Frontal cortex (tissue), 4 donors: ENCODE data around the gene ZNF121. TPM values are rescaled to one million over a fixed set of nuclear protein-coding genes. Genes with fewer than 3 reads are reported as not detected.
"Not testable (repeated sequence)": the region's sequence is repeated elsewhere in the genome, so short reads cannot be mapped to it uniquely, and the experiment has no call there.

Experiments used
- DNase-seq, 2 donors: peaks; one replicate each; pipeline ENCODE4 v3.0.0; 2012; ENCODE audit warnings: low spot score in 2 of 2
- FAIRE-seq: peaks from 2 replicates; lab custom pipeline; 2012; peaks lifted over from hg19 to GRCh38; lab: Jason Lieb, UNC
- total RNA-seq: library from RNA; depleted of rRNA; stranded (reverse); fragments of >200 nt; gene quantifications from one replicate; pipeline ENCODE4 v1.2.3, GENCODE V29; 2014
- donor health status: control.
- donor health status: control.
- donor health status: control.

Gene ZNF121
- total RNA-seq, result 106 TPM

DNA sequence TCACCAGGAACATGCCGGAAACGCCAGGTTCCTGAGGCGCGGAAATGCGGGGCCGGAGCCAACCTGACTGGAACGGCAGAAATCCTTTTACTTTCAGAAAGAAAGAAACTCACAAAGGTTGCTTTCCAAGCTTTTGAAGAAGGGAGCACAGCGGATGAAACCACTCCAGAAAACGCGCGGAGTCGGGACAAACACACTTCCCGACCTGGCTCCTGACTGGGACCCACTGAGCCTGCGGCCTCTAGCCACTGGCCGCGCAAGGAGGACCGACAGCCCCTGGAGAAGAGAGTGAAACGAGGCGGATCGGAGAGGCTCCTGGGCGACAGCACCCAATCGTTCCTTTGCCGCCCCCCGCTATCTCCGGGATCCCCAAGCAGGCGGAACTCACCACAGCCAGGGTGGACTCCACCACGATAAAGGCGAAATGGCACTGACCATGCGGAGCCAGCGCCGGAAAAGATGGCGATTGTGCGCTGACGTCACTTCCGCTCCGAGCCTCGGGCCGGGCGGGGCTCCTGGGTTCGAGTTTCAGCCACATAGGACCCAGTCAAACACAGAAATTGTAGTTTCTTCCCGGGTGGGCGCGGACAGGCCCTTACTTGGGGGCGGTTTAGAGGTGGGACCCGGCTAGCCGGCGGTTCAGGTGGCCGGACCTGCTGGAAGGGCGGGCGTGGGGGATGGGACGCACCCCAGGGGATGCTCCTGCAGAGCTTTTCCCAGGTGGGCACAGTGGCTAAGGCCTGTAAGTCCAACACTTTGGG lies at the start of gene ZNF121:
Gene ZNF121 (minus strand): TSS at position 432 of the 761 bp plus-strand sequence. CDS start 16,407 bp downstream, outside the sequence.
- FAIRE-seq, result no peak
- DNase-seq, result peak; percentile 65 to 85

DNA sequence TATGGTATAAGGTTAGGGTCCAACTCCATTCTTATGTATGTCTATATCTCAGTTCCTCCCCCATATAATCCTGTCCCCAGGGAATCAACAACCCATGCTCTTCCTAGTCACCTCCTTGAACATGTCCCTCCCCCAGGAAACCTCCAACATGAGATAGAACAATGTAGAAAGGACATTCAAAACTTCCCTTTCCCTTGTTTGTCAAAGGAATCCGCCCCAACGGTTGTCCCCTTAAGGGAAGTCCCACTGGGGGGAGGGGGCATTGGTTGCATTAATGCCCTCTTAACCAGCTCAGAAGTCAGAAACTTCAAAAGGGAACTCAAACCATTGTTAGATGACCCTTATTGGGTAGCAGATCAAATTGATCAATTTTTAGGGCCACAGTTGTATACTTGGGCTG lies 43.6 kb upstream of the ZNF121 start:
- DNase-seq (no peak), FAIRE-seq (no peak)

DNA sequence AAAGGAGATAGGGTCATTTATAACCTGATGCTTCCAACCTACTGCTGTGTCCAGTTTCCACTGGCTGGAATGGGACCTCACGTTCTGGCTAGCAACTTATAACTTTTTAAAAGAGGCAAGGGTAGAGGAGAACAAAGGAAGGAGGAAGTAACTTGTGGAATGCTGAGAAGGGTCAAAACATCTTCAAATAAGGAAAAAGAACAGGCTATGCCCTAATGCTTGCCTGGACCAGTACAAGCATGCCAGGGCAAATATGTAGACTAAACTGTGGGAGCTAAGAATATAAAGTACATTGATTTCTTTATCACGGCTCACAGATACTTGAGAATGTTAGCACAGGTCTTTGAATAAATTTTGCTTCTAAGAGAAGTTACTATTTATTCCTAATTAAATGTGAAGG lies 38.2 kb upstream of the ZNF121 start:
- no peak for DNase-seq
- no peak for FAIRE-seq

- DNase-seq (peak; percentile 59 to 76), FAIRE-seq (no peak)
Measured at GRCh38 chr19:9621156-9622037, 37.1 kb upstream of the ZNF121 start, which contains the start of gene ZNF561. Gene ZNF561, minus strand, starts transcription at chr19:9621232. Its CDS starts 1,776 bp downstream, at chr19:9619456.

DNA sequence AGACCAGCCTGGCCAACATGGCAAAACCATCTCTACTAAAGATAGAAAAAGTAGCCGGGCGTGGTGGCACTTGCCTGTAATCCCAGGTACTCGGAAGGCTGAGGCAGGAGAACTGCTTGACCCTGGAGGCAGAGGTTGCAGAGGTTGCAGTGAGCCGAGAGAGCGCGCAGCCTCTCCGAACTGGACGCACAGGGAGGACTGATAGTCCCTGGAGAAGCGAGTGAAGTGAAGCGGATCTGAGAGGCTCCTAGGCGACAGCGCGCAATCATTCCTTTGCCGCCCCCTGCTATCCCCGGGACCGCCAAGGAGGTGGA lies 36.5 kb upstream of the ZNF121 start:
- DNase-seq (no peak), FAIRE-seq (no peak)

DNA sequence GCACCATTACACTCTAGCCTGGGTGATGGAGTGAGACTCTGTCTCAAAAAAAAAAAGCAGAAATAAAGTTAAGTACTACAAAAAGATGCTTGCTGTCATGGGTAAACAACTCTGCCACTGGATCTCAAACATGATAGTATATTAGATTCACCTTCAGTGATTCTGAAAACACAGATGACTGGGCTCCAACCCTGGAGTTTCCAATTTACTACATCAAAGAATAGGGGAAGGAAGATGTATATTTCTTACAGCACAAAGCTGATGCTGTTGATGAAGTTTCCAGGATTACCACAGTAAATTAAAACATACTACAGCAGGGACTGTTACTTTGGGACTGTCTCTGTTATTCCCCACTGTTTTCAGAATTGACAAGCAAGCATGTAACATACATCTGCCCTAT lies 31.5 kb upstream of the ZNF121 start:
- DNase-seq, result no peak
- FAIRE-seq, result no peak

- FAIRE-seq (no peak), DNase-seq (no peak)
Measured at GRCh38 chr19:9610484-9611113, 26.3 kb upstream of the ZNF121 start.

DNA sequence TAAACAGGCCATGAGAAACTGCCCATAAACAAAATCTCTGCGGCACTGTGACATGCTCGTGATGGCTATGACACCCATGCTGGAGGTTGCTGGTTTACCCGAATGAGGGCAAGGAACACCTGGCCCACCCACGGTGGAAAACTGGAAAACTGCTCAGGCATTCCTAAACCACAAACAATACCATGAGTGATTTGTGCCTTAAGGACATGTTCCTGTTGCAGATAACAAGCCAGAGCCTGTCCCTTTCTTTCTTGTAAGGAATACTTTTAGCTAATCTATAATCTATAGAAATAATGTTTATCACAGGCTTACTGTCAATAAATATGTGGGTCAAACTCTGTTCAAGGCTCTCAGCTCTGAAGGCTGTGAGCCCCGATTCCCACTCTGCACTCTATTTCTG lies 24.6 kb upstream of the ZNF121 start:
- DNase-seq (no peak), FAIRE-seq (no peak)

DNA sequence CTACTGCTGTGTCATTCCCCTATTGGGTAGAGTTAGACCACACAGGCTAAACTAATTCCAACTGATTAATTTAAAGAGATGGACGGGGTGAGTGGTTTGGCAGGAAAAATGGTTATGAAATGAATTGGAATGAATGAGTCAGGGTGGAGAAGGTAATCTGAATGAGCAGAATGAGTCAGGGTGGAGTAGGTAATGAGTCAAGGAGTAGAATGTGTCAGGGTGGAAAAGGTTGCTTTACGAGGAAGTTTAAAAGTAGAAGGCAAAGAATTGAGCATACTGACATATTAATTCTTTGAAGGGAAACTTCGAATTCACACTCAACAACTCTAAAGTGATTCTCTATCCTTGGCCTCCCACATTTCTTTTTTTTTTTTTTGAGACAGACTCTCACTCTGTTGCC lies 12.7 kb upstream of the ZNF121 start:
- no peak for FAIRE-seq

DNA sequence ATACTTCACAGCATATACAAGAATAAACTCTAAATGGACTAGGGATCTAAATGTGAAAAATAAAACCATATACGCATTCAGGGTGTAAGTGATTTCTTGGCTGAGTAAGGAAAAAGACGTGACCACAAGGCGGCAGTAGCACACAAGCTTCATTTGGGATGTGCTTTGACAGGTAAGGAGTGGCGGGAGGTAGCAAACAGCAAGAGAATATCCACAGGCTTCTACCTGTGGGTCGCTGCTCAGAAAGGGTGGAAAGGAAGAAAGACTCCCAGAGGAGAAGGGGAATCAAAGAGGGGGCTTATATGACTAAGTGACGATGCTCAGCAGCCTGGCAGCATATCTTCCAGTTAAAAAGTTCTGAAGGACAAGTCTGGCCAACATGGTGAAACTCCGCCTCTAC lies 2.5 kb upstream of the ZNF121 start:
- DNase-seq, result no peak
- no peak for FAIRE-seq

More for the DNA sequence above, 12.7 kb upstream of the ZNF121 start:
- DNase-seq, result no peak

DNA sequence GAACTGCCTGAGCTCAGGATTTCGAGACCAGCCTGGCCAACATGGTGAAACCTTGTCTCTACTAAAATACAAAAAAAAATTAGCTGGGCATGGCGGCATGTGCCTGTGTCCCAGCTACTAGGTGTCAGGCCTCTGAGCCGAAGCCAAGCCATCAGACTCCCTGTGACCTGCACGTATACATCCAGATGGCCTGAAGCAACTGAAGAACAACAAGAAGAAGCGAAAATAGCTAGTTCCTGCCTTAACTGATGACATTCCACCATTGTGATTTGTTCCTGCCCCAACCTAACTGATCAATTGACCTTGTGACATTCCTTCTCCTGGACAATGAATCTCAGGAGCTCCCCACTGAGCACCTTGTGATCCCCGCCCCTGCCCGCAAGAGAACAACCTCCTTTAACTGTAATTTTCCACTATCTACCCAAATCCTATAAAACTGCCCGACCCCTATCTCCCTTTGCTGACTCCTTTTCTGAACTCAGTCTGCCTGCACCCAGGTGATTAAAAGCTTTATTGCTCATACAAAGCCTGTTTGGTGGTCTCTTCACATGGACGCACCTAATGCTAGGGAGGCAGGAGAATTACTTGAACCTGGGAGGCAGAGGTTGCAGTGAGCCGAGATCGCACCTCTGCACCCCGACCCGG lies 2.1 kb downstream of the ZNF121 start:
- DNase-seq, FAIRE-seq: not testable (repeated sequence)

DNA sequence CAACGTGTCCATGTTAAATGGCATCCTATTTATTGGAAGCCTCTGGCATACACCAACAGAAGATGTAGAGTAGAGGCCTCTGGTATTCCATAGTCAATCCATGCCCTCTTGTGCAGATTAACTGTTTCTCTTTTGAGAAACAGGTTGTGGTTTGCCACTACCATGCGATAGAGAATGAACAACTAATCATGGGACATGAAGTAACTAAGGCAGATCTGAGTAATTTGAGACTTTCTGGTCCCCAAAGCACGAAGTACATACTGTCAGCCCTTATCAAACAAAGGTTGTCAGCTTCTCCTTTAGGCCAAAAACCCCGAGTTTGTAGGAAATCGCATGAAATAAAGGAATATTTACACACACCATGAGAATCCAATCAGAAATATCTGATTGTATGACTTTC lies 3.6 kb downstream of the ZNF121 start:
- DNase-seq (no peak), FAIRE-seq (no peak)

DNA sequence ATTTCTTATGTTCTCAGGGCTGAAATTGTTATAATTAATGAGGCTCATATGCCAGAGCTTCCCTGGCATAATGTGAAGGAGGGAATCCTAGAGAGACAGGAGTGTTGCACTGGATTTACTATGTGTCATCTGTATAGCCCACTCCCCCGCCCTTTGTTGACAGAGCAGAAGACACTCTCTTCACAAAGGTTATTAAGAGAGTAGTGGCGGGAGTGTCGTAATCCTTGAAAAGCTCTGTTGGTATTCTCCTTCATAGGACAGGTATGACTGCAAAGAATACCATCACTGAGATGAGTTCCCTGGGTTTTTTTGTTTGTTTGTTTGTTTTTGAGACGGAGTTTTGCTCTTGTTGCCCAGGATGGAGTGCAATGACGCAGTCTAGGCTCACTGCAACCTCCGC lies 14.0 kb downstream of the ZNF121 start:
- FAIRE-seq, result no peak

DNA sequence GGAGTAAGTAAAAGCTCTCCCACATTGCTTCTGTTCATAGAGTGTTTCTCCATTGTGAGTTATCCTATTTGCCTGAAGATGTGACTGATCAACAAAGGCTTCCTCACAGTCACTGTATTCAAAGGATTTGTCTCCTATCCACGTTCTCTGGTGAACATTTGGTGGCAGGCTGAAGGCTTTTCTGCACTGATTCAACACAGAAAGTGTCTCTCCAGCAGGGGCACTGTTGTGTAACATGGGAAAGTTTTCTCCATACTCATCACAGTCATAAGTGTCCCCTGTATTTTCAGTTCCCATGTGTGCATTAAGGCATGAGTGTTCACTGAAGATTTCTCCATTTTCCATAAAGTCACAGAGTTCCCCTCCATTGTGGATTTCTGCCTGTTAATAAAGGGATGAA lies 17.6 kb downstream of the ZNF121 start:
- FAIRE-seq, result no peak

More for the DNA sequence above, 14.0 kb downstream of the ZNF121 start:
- no peak for DNase-seq

GRCh38 chr19:9565900-9566705 lies 18.2 kb downstream of the ZNF121 start:
- DNase-seq, result no peak
- no peak for FAIRE-seq

More for the DNA sequence above, 17.6 kb downstream of the ZNF121 start:
- DNase-seq, result no peak

- FAIRE-seq (no peak), DNase-seq (no peak)
Measured at GRCh38 chr19:9552536-9553274, 31.6 kb downstream of the ZNF121 start.

GRCh38 chr19:9547870-9548269 lies 36.4 kb downstream of the ZNF121 start:
- no peak for DNase-seq
- FAIRE-seq, result no peak

GRCh38 chr19:9541281-9541680 lies 43.0 kb downstream of the ZNF121 start:
- not testable (repeated sequence) for DNase-seq, FAIRE-seq
